Measurements from ENCODE around the gene COL15A1. TPM values are rescaled to one million over a fixed set of nuclear protein-coding genes. Genes with fewer than 3 reads are reported as not detected.

COL15A1 gene
- total and polyA plus RNA-seq, 8 donors = 10.7 to 173 (median 27.8) TPM

DNA sequence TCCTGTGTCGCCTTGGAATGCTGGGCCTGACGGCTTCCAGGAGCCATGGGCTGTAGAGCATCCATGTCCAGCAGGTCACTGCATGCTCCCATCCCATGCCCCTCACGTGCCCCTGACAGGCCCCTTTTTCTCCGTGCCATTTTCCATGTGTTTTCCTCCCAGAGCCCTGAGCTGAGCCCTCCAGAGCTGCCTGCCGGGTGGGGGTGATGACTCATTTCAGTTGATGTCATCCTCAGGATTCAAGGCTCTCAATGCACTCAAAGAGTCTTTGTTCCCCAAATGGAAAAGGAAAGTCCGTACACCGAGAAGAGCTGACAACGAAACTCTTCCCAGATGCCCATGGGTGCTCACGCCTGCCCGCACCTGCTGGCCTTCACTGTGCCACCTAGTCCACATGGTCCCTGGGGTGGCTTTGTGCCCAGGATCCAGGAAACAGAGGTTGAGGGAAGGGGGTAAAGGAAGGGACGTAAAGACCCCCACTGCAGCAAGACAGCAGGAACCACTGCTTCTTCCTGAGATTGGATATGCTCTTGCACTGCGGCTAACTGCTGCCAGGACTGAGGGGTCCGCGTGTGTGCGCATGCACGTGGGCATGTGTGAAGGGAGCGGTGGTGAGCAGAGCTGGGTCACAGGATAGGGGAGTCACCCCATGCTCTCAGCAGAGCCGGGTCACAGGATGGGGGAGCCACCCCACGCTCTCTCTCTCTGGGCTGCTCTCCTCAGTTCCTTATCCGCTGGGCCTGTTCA is 27.6 kb downstream of the COL15A1 start:
- Histone ChIP-seq H3K9me3 (no peaks in the 10 kb centered on the region), H3K4me3 (no peak overlapping the region), H3K36me3 (no peaks in the 10 kb centered on the region), H3K4me1 (peaks cover 13 to 60% (median 43%) of the 10 kb centered on the region in 4 donors), H3K27ac (peak overlapping the region; percentile 41 to 85 (median 68)), H3K27me3 (peaks cover 0 to 6% (median 0%) of the 10 kb centered on the region in 3 donors)
- intact Hi-C loops (cut with DNase I; ENCODE audit: low total_unique reads) = no loop called here
- peak in 1 of 2 donors; percentile 76 for DNase-seq
- WGBS, 5 donors = 64 to 79% (median 77%) methylated on average over 14 to 20 of the region's 20 CpGs
- TF ChIP-seq POLR2AphosphoS5 (IDR thresholded peaks at IDR 0.05) = peak in 1 of 3 donors; percentile 7
- no peak for TF ChIP-seq POLR2A (IDR thresholded peaks at IDR 0.05)
- TF ChIP-seq CTCF (IDR thresholded peaks at IDR 0.05) = no peak
- no peak for TF ChIP-seq EP300 (IDR thresholded peaks at IDR 0.05)

GRCh38 chr9:98971915-98972223 is 28.2 kb downstream of the COL15A1 start:
- Histone ChIP-seq H3K4me3 (no peak overlapping the region), H3K4me1 (peaks cover 13 to 55% (median 42%) of the 10 kb centered on the region in 4 donors), H3K27me3 (peaks cover 0 to 6% (median 0%) of the 10 kb centered on the region in 3 donors), H3K9me3 (no peaks in the 10 kb centered on the region), H3K27ac (peak overlapping the region; percentile 26 to 85 (median 68)), H3K36me3 (no peaks in the 10 kb centered on the region)
- intact Hi-C loops (cut with DNase I; ENCODE audit: low total_unique reads) = no loop called here
- TF ChIP-seq EP300 (IDR thresholded peaks at IDR 0.05) = no peak
- TF ChIP-seq POLR2AphosphoS5 (IDR thresholded peaks at IDR 0.05) = no peak
- TF ChIP-seq POLR2A (IDR thresholded peaks at IDR 0.05) = no peak
- no peak for TF ChIP-seq CTCF (IDR thresholded peaks at IDR 0.05)
- DNase-seq = no peak
- WGBS, 5 donors = 69 to 85% (median 73%) methylated on average over 6 of the region's 6 CpGs

DNA sequence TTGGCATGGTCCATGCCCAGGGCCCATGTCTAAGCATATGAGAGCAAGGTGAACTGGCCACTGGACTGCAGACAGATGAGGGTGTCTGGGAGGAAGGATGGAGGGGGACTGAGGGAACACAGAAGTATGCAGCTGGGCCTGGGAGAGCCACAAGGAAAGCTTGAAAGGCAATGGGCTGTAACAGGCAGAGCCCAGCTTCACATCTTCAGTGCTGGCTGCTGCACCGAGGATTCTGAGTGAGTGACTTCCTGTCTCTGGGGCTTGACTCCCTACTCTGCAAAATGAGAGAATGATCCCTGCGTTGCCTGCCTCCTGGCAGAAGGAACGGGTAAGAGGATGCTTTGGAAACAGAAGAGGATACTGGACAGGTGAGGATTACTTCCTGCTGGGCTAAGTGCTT is 29.0 kb downstream of the COL15A1 start:
- no peaks in the 10 kb centered on the region for H3K36me3 ChIP-seq
- TF ChIP-seq POLR2A (IDR thresholded peaks at IDR 0.05) (no peak), POLR2AphosphoS5 (IDR thresholded peaks at IDR 0.05) (no peak), CTCF (IDR thresholded peaks at IDR 0.05) (no peak), EP300 (IDR thresholded peaks at IDR 0.05) (no peak)
- peak overlapping the region in 3 of 5 donors; percentile 69 to 85 (median 70) for H3K27ac ChIP-seq
- peaks cover 13 to 60% (median 37%) of the 10 kb centered on the region in 4 donors for H3K4me1 ChIP-seq
- intact Hi-C loops (cut with DNase I; ENCODE audit: low total_unique reads) = no loop called here
- no peak overlapping the region for H3K4me3 ChIP-seq
- WGBS, 5 donors = 28 to 65% (median 58%) methylated on average over 3 of the region's 3 CpGs
- no peak for DNase-seq
- peaks cover 0 to 6% (median 0%) of the 10 kb centered on the region in 3 donors for H3K27me3 ChIP-seq
- no peaks in the 10 kb centered on the region for H3K9me3 ChIP-seq

- WGBS, 5 donors = 56 to 80% (median 74%) methylated on average over 9 of the region's 9 CpGs
- Histone ChIP-seq H3K27me3 (peaks cover 0 to 6% (median 0%) of the 10 kb centered on the region in 3 donors), H3K4me3 (no peak overlapping the region), H3K36me3 (no peaks in the 10 kb centered on the region), H3K4me1 (peaks cover 13 to 65% (median 38%) of the 10 kb centered on the region in 4 donors), H3K27ac (peak overlapping the region in 3 of 5 donors; percentile 69 to 85 (median 70)), H3K9me3 (no peaks in the 10 kb centered on the region)
- no peak for DNase-seq
- intact Hi-C loops (cut with DNase I; ENCODE audit: low total_unique reads) = no loop called here
- TF ChIP-seq EP300 (IDR thresholded peaks at IDR 0.05) (no peak), POLR2A (IDR thresholded peaks at IDR 0.05) (no peak), POLR2AphosphoS5 (IDR thresholded peaks at IDR 0.05) (no peak), CTCF (IDR thresholded peaks at IDR 0.05) (no peak)
These were observed 29.5 kb downstream of the COL15A1 start for GRCh38 chr9:98973171-98973570.

Measured in stomach (tissue), 9 donors.